ENCODE results near the gene TMEM51. TPM values are rescaled to one million over a fixed set of nuclear protein-coding genes. Genes with fewer than 3 reads are reported as not detected.

Gene TMEM51
- total and polyA plus RNA-seq, 2 of the 4 experiments (the other 2 are of a cell fraction), result 2.7 to 10.2 TPM

- TF ChIP-seq ELK1 (IDR thresholded peaks at IDR 0.05; ENCODE audit: borderline replicate concordance, low read depth, low read length), result no peak
- no peak for TF ChIP-seq CEBPB (IDR thresholded peaks at IDR 0.05; ENCODE audit: low read depth, low read length)
- TF ChIP-seq MAFK (IDR thresholded peaks at IDR 0.05; ENCODE audit: low read depth, low read length), result no peak
- no peak for TF ChIP-seq MXI1 (IDR thresholded peaks at IDR 0.05; ENCODE audit: borderline replicate concordance, low read depth, low read length)
Observed at GRCh38 chr1:15261155-15262002, 107.8 kb downstream of the TMEM51 start (continued).

All from IMR-90 (cell line).